AG10803 (cell line): ENCODE measurements around the gene TARS1.
A peak's percentile ranks its signal among the peaks of the same experiment; 100 is the strongest.

ENCODE experiments used
- DNase-seq: peaks from one replicate; pipeline ENCODE4 v3.0.0; 2010; ENCODE audit warnings: low read depth
- H3K4me3 ChIP-seq: 2 replicates; pipeline ENCODE4 v1.5.1; 2011; ENCODE audit warnings: mild to moderate bottlenecking, low read length, control low read depth
- CTCF ChIP-seq: conservative IDR thresholded peaks from 2 replicates; pipeline ENCODE4 v1.5.1; 2011; ENCODE audit warnings: mild to moderate bottlenecking, low read length, control low read depth, inconsistent platforms

TARS1 gene

GRCh38 chr5:33438996-33439395, 1.8 kb upstream of the TARS1 start:
- DNase-seq = no peak
- TF ChIP-seq CTCF = no peak
- peak overlapping the region; percentile 80 for H3K4me3 ChIP-seq

- H3K4me3 ChIP-seq = peak overlapping the region; percentile 80
- peak; percentile 10 for DNase-seq
- no peak for TF ChIP-seq CTCF
These were observed 772 bp upstream of the TARS1 start for GRCh38 chr5:33439905-33440481.

DNA sequence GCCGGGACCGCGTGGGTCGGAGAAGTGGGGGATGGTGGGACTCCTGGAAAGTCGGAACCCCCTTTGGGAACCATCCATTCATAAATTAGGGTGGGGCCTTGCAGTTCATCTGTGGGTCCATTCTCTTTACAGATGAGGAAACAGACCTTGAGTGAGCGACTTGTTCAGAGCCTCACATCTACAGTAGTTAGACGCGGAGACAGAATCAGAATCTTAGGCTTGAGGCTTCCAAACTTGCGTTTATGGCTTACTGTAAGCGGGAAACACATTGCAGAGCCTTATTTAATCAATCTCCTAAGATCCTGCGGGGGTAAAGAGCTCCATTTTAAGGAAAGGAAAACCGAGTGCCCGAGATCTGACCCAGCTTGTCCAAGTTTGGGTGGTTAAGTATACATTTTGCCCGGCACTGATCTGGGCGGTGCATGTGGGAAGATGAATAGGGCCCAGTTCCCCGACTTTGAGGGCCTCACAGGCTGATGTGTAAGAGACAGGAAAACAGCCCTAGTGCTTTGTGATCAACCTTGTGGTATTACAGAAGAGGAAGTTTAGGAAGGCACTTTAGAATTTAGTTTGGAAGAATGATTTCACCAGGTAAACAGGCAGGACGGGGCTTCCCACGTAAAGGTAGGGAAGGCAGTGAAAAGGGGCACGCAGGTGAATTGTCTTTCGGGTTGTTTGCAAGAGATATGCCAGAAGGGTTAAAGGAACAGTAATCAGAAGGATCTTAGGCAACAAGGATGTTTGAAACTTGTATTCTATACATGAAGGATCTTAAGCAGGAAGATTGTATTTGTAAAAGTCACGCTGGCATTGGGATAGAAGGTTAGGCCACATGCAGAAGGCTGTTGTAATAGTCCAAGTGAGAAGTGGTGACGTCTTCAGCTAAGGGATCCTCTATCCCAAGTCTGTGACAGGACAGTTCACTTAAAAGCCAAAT, 744 bp downstream of the TARS1 start:
- H3K4me3 ChIP-seq = peak overlapping the region; percentile 96
- no peak for TF ChIP-seq CTCF

GRCh38 chr5:33444542-33444941, 3.8 kb downstream of the TARS1 start:
- no peak overlapping the region for H3K4me3 ChIP-seq
- no peak for DNase-seq
- no peak for TF ChIP-seq CTCF

More for the DNA sequence above, 744 bp downstream of the TARS1 start:
- DNase-seq = peak; percentile 81

DNA sequence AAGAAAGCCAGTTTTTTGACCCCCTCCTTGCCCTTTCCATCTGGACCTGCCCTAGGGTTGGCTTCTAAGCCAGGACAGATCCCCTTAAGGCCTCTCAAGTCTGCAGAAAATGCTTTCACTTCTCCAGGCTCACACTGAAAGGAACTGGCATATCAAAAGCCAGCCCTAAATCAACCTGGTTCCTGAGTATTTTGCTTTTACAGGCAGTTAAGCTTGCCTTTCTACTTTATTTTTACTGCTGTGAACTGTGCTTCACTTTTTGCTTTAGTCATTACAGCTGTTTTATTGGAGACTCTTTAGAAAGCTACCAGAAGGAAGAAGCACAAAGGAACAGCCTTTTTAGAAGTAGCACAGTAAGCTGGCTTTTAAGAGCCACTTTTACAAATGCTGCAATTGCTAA, 5.0 kb downstream of the TARS1 start:
- no peak for DNase-seq
- no peak for TF ChIP-seq CTCF
- H3K4me3 ChIP-seq = no peak overlapping the region

DNA sequence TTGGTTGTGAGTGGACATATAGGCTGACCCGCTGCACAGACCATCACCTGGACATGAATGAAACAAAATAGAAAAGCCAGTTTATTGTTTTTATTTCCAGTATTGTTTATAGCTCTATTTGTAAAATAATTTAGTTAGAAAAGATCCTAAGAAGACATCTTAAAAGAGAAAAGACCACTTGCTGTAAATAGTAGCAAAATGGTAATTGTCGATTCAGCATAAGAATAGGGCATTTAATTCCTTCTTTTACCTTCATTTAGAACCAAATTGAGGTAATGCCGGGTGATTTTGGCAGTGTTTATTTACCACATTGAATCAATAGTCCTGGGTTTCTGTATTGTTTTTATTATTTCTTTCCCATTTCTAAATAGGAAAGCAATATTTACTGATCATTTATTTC, 7.4 kb downstream of the TARS1 start:
- TF ChIP-seq CTCF = no peak
- H3K4me3 ChIP-seq = no peak overlapping the region
- DNase-seq = no peak

DNA sequence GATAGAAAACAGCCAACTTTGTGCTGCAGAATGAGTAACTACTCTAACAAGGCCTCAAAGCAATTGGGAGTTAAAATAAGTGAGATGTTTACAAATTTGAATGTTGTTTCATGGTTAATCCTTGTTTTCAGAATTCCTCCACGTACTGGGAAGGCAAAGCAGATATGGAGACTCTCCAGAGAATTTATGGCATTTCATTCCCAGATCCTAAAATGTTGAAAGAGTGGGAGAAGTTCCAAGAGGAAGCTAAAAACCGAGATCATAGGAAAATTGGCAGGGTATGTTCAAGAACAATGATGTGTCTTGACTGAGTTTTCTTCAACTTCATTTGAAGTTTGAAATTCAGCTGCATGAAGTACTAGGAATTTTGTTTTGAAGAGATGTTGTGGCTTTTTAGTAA, 16.4 kb downstream of the TARS1 start:
- peak; percentile 82 for DNase-seq
- H3K4me3 ChIP-seq = no peak overlapping the region
- no peak for TF ChIP-seq CTCF
